C4-2B (cell line): ENCODE measurements around the gene CTSD.
"Not testable (repeated sequence)": the region's sequence is repeated elsewhere in the genome, so short reads cannot be mapped to it uniquely, and the experiment has no call there.

Source experiments
- ZFX ChIP-seq: fragments of 450-650 bp; IDR thresholded peaks from 2 replicates; pipeline ENCODE4 v1.6.1; 2017
- TF ChIP-seq, protein P1 (sequence below): fragments of 450-650 bp; conservative IDR thresholded peaks from 2 replicates; pipeline ENCODE4 v1.5.1; 2017; ENCODE audit warnings: mild to moderate bottlenecking

DNA sequence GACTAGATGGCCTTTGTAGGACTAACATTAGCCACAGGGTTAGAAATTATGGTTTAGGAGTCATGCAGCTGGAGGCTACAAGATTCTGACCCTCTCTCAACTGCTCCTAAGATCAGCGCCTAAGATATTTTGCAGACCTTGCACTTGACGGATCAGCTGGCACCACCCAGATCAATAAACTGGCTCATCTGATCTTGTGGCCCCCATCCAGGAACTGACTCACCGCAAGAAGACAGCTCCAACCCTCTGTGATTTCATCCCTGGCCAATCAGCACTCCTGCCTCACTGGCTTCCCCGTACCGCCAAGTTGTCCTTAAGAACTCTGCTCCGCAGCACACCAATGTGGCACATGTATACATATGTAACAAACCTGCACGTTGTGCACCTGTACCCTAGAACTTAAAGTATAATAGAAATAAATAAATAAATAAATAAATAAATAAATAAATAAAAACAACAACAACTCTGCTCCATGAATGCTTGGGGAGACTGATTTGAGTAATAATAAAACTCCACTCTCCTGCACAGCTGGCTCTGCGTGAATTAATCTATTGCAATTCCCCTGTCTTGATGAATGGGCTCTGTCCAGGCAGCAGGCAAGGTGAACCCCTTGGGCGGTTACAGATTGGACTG lies 5.7 kb upstream of the CTSD start:
- TF ChIP-seq, protein P1, sequence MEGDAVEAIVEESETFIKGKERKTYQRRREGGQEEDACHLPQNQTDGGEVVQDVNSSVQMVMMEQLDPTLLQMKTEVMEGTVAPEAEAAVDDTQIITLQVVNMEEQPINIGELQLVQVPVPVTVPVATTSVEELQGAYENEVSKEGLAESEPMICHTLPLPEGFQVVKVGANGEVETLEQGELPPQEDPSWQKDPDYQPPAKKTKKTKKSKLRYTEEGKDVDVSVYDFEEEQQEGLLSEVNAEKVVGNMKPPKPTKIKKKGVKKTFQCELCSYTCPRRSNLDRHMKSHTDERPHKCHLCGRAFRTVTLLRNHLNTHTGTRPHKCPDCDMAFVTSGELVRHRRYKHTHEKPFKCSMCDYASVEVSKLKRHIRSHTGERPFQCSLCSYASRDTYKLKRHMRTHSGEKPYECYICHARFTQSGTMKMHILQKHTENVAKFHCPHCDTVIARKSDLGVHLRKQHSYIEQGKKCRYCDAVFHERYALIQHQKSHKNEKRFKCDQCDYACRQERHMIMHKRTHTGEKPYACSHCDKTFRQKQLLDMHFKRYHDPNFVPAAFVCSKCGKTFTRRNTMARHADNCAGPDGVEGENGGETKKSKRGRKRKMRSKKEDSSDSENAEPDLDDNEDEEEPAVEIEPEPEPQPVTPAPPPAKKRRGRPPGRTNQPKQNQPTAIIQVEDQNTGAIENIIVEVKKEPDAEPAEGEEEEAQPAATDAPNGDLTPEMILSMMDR = not testable (repeated sequence)
- not testable (repeated sequence) for TF ChIP-seq ZFX
